Glutamatergic neuron (in vitro differentiated cells): Measurements from ENCODE around the gene RD3L. TPM values are rescaled to one million over a fixed set of nuclear protein-coding genes. Genes with fewer than 3 reads are reported as not detected.

Experiments used
- DNase-seq: peaks from one replicate; pipeline ENCODE4 v3.0.0; 2022
- H3K27ac Mint-ChIP-seq: one replicate; pipeline ENCODE4 v1.8.0; 2020; ENCODE audit warnings: mild to moderate bottlenecking, mixed read lengths, inconsistent platforms; ENCODE audit not compliant: unreplicated experiment
- H3K27me3 Mint-ChIP-seq: one replicate; pipeline ENCODE4 v1.8.0; 2020; ENCODE audit warnings: mild to moderate bottlenecking, moderate library complexity, mixed read lengths, inconsistent platforms; ENCODE audit not compliant: unreplicated experiment
- H3K36me3 Mint-ChIP-seq: one replicate; pipeline ENCODE4 v1.8.0; 2020; ENCODE audit warnings: mild to moderate bottlenecking, mixed read lengths, inconsistent platforms; ENCODE audit not compliant: unreplicated experiment
- H3K4me1 Mint-ChIP-seq: one replicate; pipeline ENCODE4 v1.8.0; 2020; ENCODE audit warnings: mild to moderate bottlenecking, low read depth, mixed read lengths, inconsistent platforms; ENCODE audit not compliant: unreplicated experiment
- H3K4me3 Mint-ChIP-seq: one replicate; pipeline ENCODE4 v1.8.0; 2020; ENCODE audit warnings: mild to moderate bottlenecking, mixed read lengths, inconsistent platforms; ENCODE audit not compliant: unreplicated experiment
- H3K9me3 Mint-ChIP-seq: one replicate; pipeline ENCODE4 v1.8.0; 2020; ENCODE audit warnings: mild to moderate bottlenecking, moderate library complexity, mixed read lengths, inconsistent platforms; ENCODE audit not compliant: unreplicated experiment
- CTCF ChIP-seq: fragments of 200-600 bp; sonication (generic); IDR thresholded peaks from one replicate; pipeline ENCODE4 v1.5.0; 2021; ENCODE audit not compliant: partially characterized antibody, unreplicated experiment
- total RNA-seq: library from RNA; stranded (reverse); fragmentation: NEBNext Ultra II Directional; extraction: Animal tissue kit (Norgen Biotek cat#: 25700); gene quantifications from one replicate; pipeline ENCODE4 v1.2.1, GENCODE V29; 2021; ENCODE audit not compliant: unreplicated experiment

The RD3L gene
- total RNA-seq, 1 donor from 2014 or later: not detected

- Mint-ChIP-seq H3K4me1 (peaks cover 4% of the 10 kb centered on the region), H3K27me3 (peaks cover 4% of the 10 kb centered on the region), H3K4me3 (peak overlapping the region; percentile 95), H3K27ac (peak overlapping the region; percentile 67), H3K36me3 (no peaks in the 10 kb centered on the region), H3K9me3 (peaks cover 3% of the 10 kb centered on the region)
- peak; percentile 90 for TF ChIP-seq CTCF
- peak; percentile 95 for DNase-seq
Measured at GRCh38 chr14:103920981-103921854, 21.1 kb downstream of the RD3L start.

DNA sequence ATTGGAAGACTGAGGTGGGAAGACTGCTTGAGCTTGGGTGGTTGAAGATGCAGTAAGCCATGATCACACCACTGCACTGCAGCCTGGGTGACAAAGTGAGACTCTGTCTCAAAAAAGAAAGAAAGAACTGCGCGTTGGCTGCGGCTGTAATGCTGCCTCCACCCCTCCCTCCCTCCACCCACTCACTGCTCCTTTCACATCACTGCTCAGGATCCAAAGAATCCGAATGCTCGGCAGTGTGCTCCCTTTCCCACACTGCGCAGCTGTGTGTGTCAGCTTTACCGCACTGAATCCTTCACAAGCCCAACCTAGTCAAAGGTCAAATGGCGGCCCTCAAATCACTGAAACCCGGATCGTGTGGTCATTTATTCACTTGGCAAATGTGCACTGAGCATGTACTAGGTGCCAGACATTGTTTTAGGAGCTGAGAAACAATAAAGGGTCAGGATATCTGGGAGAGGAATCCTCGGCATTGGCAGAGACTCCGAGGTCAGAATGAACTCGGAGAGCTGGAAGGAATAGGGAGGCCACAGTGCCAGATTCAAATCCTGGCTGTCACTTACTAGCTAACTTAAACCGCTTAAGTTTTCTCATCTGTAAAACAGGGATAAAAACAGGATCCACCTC is 25.6 kb downstream of the RD3L start:
- TF ChIP-seq CTCF: no peak
- Mint-ChIP-seq H3K27ac (no peak overlapping the region), H3K27me3 (peaks cover 4% of the 10 kb centered on the region), H3K4me1 (peaks cover 4% of the 10 kb centered on the region), H3K36me3 (no peaks in the 10 kb centered on the region), H3K9me3 (peaks cover 3% of the 10 kb centered on the region), H3K4me3 (no peak overlapping the region)
- no peak for DNase-seq

DNA sequence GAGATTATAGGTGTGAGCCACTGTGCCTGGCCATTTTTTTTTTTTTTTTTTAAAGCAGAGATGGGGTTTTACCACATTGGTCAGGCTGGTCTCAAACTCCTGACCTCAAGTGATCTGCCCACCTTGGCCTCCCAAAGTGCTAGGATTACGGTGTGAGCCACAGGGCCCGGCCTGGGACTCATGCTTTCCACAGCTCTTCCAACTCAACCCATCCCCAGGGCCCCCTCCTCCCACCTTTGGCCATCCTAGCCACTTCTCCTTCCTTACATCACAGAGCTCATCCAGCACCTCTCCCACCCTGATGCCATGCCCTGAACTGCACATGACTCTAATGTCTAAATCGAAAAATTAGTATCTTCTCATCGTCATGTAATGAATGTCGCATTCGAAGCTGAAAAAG is 26.7 kb downstream of the RD3L start:
- Mint-ChIP-seq H3K9me3 (peaks cover under 1% of the 10 kb centered on the region), H3K36me3 (no peaks in the 10 kb centered on the region), H3K4me3 (no peak overlapping the region), H3K27ac (no peak overlapping the region), H3K27me3 (peaks cover under 1% of the 10 kb centered on the region), H3K4me1 (peaks cover 2% of the 10 kb centered on the region)
- TF ChIP-seq CTCF: no peak
- DNase-seq: no peak

DNA sequence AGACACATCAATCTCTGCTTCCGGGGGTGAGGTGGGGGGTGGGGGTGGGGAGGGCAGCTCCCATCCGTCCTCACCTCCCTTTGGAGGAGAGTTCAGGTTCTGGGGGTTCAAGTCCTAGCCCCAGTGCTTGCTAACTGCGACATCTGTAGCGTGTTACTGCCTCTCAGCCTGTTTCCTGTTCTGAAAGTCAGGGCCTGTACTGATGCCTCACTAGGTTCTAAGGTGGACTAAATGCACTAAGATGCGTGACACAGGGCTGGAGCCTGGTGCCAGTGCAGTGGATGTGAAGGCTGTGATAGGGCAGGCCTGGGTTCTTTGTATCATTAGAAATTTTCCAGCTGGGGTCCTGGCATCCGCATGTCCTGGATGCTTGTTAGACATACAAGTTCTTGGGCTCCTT is 31.3 kb downstream of the RD3L start:
- Mint-ChIP-seq H3K9me3 (peaks cover 1% of the 10 kb centered on the region), H3K4me3 (no peak overlapping the region), H3K27ac (no peak overlapping the region), H3K36me3 (no peaks in the 10 kb centered on the region), H3K4me1 (peaks cover 7% of the 10 kb centered on the region), H3K27me3 (no peaks in the 10 kb centered on the region)
- no peak for DNase-seq
- no peak for TF ChIP-seq CTCF
